NCI-H82 (cell line): ENCODE measurements around the gene SNX24.

Experiments
- DNase-seq: peaks from one replicate; lab custom pipeline; 2025; lab: John Stamatoyannopoulos, UW

SNX24 gene

DNA sequence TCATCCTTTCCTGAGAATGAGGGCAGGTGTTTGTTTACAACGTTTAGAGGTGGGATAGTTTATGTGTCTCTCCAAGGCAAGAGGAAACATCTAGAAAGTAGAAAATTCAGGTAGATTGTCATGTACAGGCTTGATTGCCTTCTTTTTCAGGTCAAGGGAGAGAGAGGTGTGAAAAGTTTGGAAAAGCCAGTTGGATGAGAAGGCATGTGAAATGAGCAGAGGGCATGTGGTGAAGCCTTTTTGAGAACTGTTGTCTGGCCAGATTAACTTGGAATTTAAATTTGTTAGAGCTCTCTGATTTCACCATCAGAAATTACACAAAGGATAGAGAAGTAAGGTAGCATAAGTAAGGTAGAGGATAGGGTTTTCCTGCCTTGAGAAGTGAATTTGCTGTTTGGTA is 74.6 kb downstream of the SNX24 start:
- DNase-seq: no peak

DNA sequence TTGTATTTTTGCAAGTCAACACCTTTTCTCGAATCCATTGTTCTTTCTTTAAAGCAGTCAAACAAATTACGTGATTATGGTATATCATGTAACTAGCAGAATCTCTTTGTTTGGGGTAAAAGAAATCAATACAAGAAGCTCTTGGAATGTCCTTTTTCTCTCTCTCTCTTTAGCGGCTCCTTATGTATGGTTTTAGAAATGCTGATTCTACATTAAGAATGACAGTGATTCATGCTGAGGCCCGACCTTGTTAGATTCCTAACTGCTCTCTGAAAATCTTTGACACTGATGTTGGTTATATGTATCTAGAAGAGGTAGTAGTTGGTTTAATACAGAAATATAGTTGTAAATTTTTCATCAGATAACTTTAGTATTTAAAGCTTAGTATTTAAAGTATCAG is 76.4 kb downstream of the SNX24 start:
- DNase-seq: no peak

- no peak for DNase-seq
Measured at GRCh38 chr5:122924203-122924602, 78.8 kb downstream of the SNX24 start.

DNA sequence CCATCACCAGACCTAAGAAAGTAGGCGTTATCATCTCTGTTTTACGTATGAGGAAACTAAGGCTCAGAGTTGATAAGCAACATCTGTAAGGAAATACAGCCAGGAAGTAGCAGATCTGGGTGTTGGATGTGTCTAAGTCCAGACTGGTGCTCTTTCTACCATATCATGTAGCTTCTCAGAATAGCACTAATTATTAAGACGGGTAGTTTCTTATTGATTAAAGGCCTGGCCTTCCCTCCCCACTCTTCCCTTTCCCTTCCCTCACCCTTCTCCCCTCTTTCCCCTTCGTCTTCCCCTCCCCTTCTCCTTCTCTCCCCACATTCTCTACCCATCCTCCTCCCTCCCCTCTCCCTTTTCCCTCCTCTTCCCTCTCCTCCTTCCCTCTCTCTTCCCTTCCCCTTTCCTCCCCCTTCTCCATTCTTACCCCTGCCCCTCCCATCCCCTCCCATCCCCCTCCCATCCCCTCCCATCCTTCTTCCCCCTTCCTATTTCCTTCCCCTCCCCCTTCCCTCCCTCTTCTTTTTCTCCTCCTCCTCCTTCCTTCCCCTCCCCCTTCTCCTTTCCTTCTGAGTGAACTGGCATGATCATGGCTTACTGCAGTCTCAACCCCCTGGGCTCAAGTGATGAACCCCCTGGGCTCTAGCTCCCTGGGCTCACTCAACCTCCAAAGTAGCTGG is 79.4 kb downstream of the SNX24 start:
- no peak for DNase-seq

GRCh38 chr5:122929001-122929400 is 83.6 kb downstream of the SNX24 start:
- DNase-seq: no peak

DNA sequence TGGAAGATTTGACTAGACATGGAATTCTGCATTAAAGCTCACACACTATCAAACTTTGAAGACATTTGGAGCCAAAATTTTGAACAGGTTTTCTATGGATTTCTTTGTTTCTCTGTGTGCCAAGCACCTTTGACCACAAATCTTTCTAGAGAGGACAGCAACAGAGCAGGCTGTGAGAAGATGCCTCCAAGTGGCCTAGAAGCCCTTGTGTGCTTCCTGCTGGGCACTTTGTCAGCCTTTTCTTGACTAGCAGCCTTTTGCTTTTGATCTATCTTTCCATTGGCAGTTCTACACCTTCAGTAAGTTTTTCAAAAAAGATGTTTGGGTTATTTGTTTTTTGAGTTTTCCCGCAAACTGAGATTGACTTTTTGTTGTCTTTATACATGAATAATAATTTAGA is 84.6 kb downstream of the SNX24 start:
- no peak for DNase-seq

DNA sequence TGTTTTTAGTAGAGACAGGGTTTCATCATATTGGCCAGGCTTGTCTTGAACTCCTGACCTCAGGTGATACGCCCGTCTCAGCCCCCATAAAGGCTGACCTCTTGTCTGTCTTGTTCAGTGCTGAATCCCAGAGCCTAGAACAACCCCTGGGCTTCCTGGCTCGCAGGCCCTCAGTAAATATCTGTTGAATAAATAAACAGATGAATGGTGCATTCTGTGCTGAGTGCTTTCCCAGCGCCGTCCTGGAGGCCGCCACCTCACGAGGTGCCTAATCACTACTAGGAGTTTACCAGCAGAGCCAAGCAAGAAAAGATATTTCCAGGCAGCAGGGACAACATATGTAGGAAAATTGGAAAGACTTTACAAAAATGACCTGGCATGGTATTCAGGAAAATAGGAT is 88.5 kb downstream of the SNX24 start:
- no peak for DNase-seq

GRCh38 chr5:122936088-122936487 is 90.7 kb downstream of the SNX24 start:
- DNase-seq: no peak

GRCh38 chr5:122937914-122938313 is 92.5 kb downstream of the SNX24 start:
- no peak for DNase-seq

DNA sequence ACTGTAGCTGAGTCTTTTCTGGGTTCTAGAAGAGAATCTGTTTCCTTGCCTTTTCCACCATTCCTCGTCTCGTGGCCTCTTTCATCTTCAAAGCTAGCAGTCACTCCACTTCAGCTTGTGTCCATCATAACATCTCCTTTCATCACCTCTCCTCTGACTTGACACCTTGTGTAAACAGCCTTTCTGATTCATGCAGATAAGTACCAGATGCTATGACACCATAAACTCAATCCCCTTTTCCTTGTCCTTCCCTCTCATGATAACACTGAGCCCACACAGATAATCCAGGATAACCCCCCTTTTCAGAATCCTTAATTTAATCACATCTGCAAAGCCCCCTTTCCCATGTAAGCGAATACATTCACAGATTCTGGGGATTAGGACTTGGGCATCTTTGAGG is 95.5 kb downstream of the SNX24 start:
- DNase-seq: peak; percentile 89

DNA sequence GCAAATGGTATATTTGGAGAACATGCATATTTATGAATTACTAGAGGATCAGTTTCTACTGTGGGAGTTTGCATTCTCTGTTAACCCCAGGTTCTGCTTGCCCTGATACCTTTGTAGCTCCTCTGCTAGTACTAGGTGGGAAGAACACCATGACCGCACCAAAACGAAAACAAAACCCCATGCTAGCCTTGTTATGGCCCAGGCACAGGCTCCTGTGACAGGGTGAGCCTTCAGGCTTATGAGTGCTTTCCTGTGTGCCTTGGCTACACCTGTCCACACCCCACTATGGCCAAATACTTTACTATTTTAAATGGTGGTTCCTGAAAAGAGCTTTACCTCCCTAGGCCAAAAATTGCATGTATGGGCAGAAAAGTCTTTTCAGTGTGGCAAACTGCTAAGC is 96.3 kb downstream of the SNX24 start:
- DNase-seq: no peak

DNA sequence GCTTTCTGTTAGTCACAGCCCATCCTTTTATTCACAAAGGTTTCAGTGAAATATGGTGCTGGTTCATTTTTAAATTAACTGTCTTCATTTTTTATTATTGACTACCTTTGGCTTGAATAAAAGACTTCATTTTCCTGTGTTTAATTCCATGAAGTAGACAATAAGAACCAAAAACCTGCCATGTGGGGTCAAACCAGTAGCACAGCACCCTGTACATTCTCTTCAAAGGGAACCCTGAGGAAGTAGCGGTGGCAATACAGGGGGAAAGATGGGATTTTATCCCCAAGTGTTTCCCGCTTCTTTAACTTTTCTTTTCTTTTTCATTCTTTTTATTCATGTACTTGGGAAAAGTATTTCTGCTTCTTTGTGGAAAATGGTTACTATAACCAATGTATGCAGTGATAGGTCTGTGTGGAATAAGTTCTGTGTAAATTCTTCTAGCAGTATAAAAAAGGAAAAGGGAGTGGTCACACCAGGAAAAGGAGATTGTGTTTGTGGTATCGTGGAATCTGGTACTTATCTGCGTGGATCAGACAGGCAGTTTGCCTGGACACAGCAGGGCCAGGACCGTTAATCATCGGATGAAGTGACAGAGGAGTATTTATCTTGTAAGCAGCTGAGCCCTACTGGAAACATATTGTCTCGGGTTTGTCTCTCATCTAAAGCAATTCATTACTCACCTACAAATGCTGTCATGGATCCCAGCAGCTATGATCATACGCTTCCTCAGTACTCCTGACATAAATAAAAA is 96.9 kb downstream of the SNX24 start:
- peak; percentile 90 for DNase-seq

DNA sequence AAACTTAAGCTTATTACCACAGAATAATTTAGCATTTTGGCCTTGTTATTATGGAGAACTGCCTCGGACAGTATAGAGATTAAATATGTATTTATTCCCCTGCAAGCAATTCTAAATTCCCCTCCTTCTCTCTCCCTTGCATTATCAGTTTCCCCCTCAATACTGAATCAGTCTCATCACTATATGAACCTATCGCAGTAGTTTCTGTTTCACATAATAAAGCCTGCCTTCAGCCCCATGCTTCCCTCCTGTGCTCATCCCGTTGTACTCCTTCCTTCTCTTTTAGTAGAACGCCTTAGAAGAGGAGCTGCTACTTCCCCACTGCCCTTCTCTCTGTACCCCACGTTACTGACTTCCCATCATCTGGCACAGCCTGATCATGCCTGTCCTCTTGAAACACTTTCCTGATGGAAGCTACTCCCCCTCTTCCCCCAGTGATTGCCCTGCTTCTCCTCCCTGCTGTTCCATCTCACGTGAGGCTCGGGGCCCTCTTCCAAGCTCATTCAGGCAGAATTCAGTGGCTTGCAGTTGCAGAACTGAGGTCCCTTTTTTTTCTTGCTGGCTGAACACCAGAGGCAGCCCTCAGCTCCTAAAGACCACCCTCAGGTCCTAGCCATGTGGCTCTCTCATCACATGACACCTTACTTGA is 97.8 kb downstream of the SNX24 start:
- no peak for DNase-seq

DNA sequence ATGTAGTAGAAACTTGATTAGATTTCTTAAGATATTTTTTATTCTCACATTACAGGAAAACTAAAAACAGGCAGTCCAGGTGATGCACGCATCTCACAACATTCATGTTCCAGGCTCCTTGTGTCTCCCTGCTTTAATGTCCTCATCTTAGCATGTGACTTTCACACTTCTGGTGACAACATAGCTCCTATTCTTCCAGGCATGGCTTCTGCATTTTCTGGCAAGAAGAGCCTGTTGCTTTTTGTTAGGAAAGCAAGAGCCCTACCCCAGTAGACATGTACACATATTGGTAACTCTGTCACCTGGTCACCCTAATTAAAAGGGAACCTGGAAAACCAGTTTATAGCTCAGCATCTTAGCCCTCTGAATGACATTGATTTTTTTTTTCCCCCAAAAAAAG is 98.6 kb downstream of the SNX24 start:
- no peak for DNase-seq

DNA sequence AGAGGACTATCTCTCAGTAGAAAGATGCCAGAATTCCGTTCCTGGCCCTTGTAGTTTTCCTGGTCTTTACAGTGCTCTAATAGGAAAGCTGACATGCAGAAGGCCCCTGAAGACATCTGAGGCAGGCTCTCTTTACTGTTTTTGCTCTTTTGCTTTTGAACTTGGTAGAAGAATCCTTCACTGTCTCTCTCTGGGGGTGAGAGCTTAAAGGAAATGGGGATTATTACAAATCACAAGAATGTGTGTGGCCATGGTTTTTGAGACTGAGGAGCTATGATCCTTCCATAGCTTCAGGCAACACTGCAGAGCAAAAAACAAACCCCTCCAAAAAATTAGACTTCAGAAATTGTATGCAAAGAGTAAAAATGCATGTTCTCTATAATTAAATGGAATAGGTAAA is 102.0 kb downstream of the SNX24 start:
- DNase-seq: no peak

GRCh38 chr5:122947772-122948171 is 102.4 kb downstream of the SNX24 start:
- DNase-seq: no peak

DNA sequence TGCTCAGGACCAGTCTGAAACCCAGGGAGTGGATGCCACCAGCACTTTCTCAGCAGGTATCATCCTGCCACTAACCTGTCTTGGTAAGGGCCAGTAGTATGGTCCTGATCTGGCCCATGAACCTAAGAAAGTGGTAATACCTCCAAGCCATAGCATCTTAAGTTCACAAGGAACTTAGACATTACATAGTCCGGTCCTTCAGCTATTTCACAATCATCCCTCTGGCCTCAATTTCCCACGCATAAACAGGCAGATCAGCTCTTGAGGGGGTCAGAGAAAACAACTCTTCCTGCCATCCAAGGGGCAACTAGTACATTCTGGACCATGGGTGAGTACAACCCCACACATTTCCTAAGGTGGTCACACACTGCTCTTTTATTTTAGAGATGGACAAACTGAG is 102.9 kb downstream of the SNX24 start:
- DNase-seq: no peak

GRCh38 chr5:122951658-122952057 is 106.2 kb downstream of the SNX24 start:
- no peak for DNase-seq

GRCh38 chr5:122954719-122955118 is 109.3 kb downstream of the SNX24 start:
- DNase-seq: no peak

- DNase-seq: no peak
Measured at GRCh38 chr5:122957457-122957856, 112.0 kb downstream of the SNX24 start.

GRCh38 chr5:122959740-122960445 is 114.5 kb downstream of the SNX24 start:
- no peak for DNase-seq

- DNase-seq: no peak
Measured at GRCh38 chr5:122963305-122963704, 117.9 kb downstream of the SNX24 start.

- DNase-seq: peak; percentile 12
Measured at GRCh38 chr5:122965111-122965510, 119.7 kb downstream of the SNX24 start.
